ENCODE measurements around the gene CHGA. TPM values are rescaled to one million over a fixed set of nuclear protein-coding genes. Genes with fewer than 3 reads are reported as not detected.

The CHGA gene
- total RNA-seq, 1 experiment from 2014 or later, result not detected

- intact Hi-C loops (cut with micrococcal nuclease; ENCODE audit: unreplicated experiment), result no loop called here
- H2AFZ ChIP-seq, result no peak overlapping the region
- CTCF ChIA-PET, result no interaction called here
- H3F3A ChIP-seq (ENCODE audit: insufficient read depth, low read depth), result no peaks in the 10 kb centered on the region
- no peaks in the 10 kb centered on the region for H3K4me1 ChIP-seq (replicated peaks; ENCODE audit: insufficient read depth)
- no peaks in the 10 kb centered on the region for H3K36me3 ChIP-seq (ENCODE audit: low read depth)
- no peak overlapping the region for H3K4me3 ChIP-seq
- BruUV-seq (replicated peaks), result no TSS peak
- DNase-seq, result no peak
- TF ChIP-seq EZH2 (IDR thresholded peaks at IDR 0.05; ENCODE audit: low read depth) (no peak), CTCF (conservative IDR thresholded peaks at IDR 0.05) (no peak)
- POLR2A ChIA-PET (ENCODE audit: unreplicated experiment), result no interaction called here
- no peaks in the 10 kb centered on the region for H3K79me2 ChIP-seq (ENCODE audit: low read depth)
- no peaks in the 10 kb centered on the region for H3K9me2 ChIP-seq (ENCODE audit: insufficient read depth)
- no peak overlapping the region for H3K4me2 ChIP-seq
- H3K27ac ChIP-seq, result no peak overlapping the region
- no peaks in the 10 kb centered on the region for H4K20me1 ChIP-seq (ENCODE audit: insufficient read depth)
- H3K27me3 ChIP-seq (ENCODE audit: insufficient read depth, low read depth), result peaks cover 74% of the 10 kb centered on the region
- H3K9me3 ChIP-seq (ENCODE audit: insufficient read depth, low read depth), result no peaks in the 10 kb centered on the region
Measured at GRCh38 chr14:92905667-92906066, 17.3 kb upstream of the CHGA start.

DNA sequence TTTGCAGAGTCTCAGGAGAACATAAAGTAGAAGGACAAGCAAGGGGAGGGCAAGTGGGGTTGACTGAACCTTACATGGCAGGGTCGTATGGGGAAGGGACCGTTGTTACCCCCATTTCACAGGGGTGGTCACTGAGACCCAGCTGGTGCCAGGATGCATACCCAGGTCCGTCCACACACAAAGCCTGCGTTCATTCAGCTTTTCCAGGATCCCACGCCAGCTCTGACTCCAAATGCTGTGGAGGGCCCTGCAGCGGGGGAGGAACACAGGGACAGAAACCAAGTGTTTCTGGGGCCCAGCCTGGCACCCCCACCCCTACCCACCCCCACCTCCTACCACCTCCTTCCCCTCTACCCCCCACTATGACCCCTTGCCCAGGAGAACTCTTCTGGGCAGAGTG, 16.5 kb upstream of the CHGA start:
- no peaks in the 10 kb centered on the region for H3F3A ChIP-seq (ENCODE audit: insufficient read depth, low read depth)
- intact Hi-C loops (cut with micrococcal nuclease; ENCODE audit: unreplicated experiment), result no loop called here
- no peaks in the 10 kb centered on the region for H3K79me2 ChIP-seq (ENCODE audit: low read depth)
- TF ChIP-seq EZH2 (IDR thresholded peaks at IDR 0.05; ENCODE audit: low read depth), result no peak
- no peak for TF ChIP-seq CTCF (conservative IDR thresholded peaks at IDR 0.05)
- no peak for DNase-seq
- H3K36me3 ChIP-seq (ENCODE audit: low read depth), result no peaks in the 10 kb centered on the region
- H3K9me2 ChIP-seq (ENCODE audit: insufficient read depth), result no peaks in the 10 kb centered on the region
- no peaks in the 10 kb centered on the region for H3K4me1 ChIP-seq (replicated peaks; ENCODE audit: insufficient read depth)
- no peak overlapping the region for H2AFZ ChIP-seq
- H3K4me2 ChIP-seq, result no peak overlapping the region
- H3K27ac ChIP-seq, result no peak overlapping the region
- no peaks in the 10 kb centered on the region for H4K20me1 ChIP-seq (ENCODE audit: insufficient read depth)
- ChIA-PET CTCF (no interaction called here), POLR2A (ENCODE audit: unreplicated experiment) (no interaction called here)
- H3K9me3 ChIP-seq (ENCODE audit: insufficient read depth, low read depth), result no peaks in the 10 kb centered on the region
- BruUV-seq (replicated peaks), result no TSS peak
- H3K27me3 ChIP-seq (ENCODE audit: insufficient read depth, low read depth), result peaks cover 74% of the 10 kb centered on the region
- H3K4me3 ChIP-seq, result no peak overlapping the region

GRCh38 chr14:92906823-92907222, 16.1 kb upstream of the CHGA start:
- TF ChIP-seq EZH2 (IDR thresholded peaks at IDR 0.05; ENCODE audit: low read depth), result no peak
- TF ChIP-seq CTCF (conservative IDR thresholded peaks at IDR 0.05), result no peak
- no peak overlapping the region for H3K4me3 ChIP-seq
- no peak overlapping the region for H2AFZ ChIP-seq
- H3K27ac ChIP-seq, result no peak overlapping the region
- no peak overlapping the region for H3K4me2 ChIP-seq
- no peaks in the 10 kb centered on the region for H3K36me3 ChIP-seq (ENCODE audit: low read depth)
- ChIA-PET CTCF (no interaction called here), POLR2A (ENCODE audit: unreplicated experiment) (interaction anchor here (0.7 kb wide), 1 partner anchor 263 kb away, joined by 8 read pairs; no protein-coding TSS in a partner anchor)
- no peaks in the 10 kb centered on the region for H3K9me3 ChIP-seq (ENCODE audit: insufficient read depth, low read depth)
- H4K20me1 ChIP-seq (ENCODE audit: insufficient read depth), result no peaks in the 10 kb centered on the region
- peaks cover 73% of the 10 kb centered on the region for H3K27me3 ChIP-seq (ENCODE audit: insufficient read depth, low read depth)
- H3F3A ChIP-seq (ENCODE audit: insufficient read depth, low read depth), result no peaks in the 10 kb centered on the region
- H3K4me1 ChIP-seq (replicated peaks; ENCODE audit: insufficient read depth), result no peaks in the 10 kb centered on the region
- no peaks in the 10 kb centered on the region for H3K79me2 ChIP-seq (ENCODE audit: low read depth)
- no TSS peak for BruUV-seq (replicated peaks)
- H3K9me2 ChIP-seq (ENCODE audit: insufficient read depth), result no peaks in the 10 kb centered on the region
- intact Hi-C loops (cut with micrococcal nuclease; ENCODE audit: unreplicated experiment), result no loop called here
- DNase-seq, result no peak

Data from PC-9 (cell line).